A549 (cell line): ENCODE data around the gene RGL1.

ENCODE experiments used
- CHD4 ChIP-seq: fragments of 200-600 bp; sonication (generic); IDR thresholded peaks from 2 replicates; pipeline ENCODE4 v1.6.1; 2016; ENCODE audit warnings: antibody characterized with exemption, mild to moderate bottlenecking, borderline replicate concordance
- CTCF ChIP-seq: fragments of >200 bp; sonication (Bioruptor Twin); formaldehyde crosslinking; IDR thresholded peaks from 3 replicates; pipeline ENCODE4 v1.5.1; 2016
- USF2 ChIP-seq: fragments of 450-650 bp; IDR thresholded peaks from 2 replicates; pipeline ENCODE4 v1.6.1; 2014; ENCODE audit warnings: antibody characterized with exemption
- ZFP36 ChIP-seq: fragments of 450-650 bp; IDR thresholded peaks from 2 replicates; pipeline ENCODE4 v1.6.1; 2014; ENCODE audit warnings: borderline replicate concordance; ENCODE audit not compliant: partially characterized antibody

GRCh38 chr1:183936009-183936408 lies 131.1 kb downstream of the RGL1 start:
- TF ChIP-seq USF2 = no peak
- TF ChIP-seq ZFP36 = no peak
- TF ChIP-seq CHD4 = no peak
- TF ChIP-seq CTCF = no peak
